Skeletal muscle tissue (tissue), 4 donors: ENCODE measurements around the gene SUMO3. TPM values are rescaled to one million over a fixed set of nuclear protein-coding genes. Genes with fewer than 3 reads are reported as not detected.

Experiments
- H3K27ac ChIP-seq: one replicate; pipeline ENCODE4 v1.7.0; 2013; ENCODE audit warnings: mild to moderate bottlenecking, low read depth, low read length, inconsistent platforms
- H3K27me3 ChIP-seq, 3 donors: one replicate each; pipeline ENCODE4 v1.7.0; 2013; ENCODE audit warnings: low read length in 3 of 3; ENCODE audit not compliant: control insufficient read depth in 3 of 3, insufficient read depth in 3 of 3
- H3K36me3 ChIP-seq, 3 donors: one replicate each; pipeline ENCODE4 v1.7.0; 2013; ENCODE audit warnings: low read length in 3 of 3; ENCODE audit not compliant: control insufficient read depth in 3 of 3, insufficient read depth in 3 of 3
- H3K4me1 ChIP-seq, 3 donors: one replicate each; pipeline ENCODE4 v1.7.0; 2013; ENCODE audit warnings: low read length in 3 of 3, mild to moderate bottlenecking in 3 of 3; ENCODE audit not compliant: control insufficient read depth in 3 of 3, insufficient read depth in 3 of 3
- H3K4me3 ChIP-seq, 3 donors: one replicate each; pipeline ENCODE4 v1.7.0; 2013; ENCODE audit warnings: low read length in 3 of 3
- H3K9ac ChIP-seq, 3 donors: one replicate each; pipeline ENCODE4 v1.7.0; 2013; ENCODE audit warnings: low read length in 3 of 3, mild to moderate bottlenecking in 3 of 3, moderate library complexity in 2 of 3, low read depth in 1 of 3
- H3K9me3 ChIP-seq, 3 donors: one replicate each; pipeline ENCODE4 v1.7.0; 2013; ENCODE audit warnings: low read length in 3 of 3; ENCODE audit not compliant: control insufficient read depth in 3 of 3
- total RNA-seq: library from RNA; depleted of rRNA; stranded (reverse); fragments of >200 nt; gene quantifications from one replicate; pipeline ENCODE4 v1.2.3, GENCODE V29; 2014
- donor health status: Osteomylitis.

The SUMO3 gene
- total RNA-seq, 1 donor from 2014 or later = 28.7 TPM

GRCh38 chr21:44816761-44817505, 929 bp downstream of the SUMO3 start:
- peaks cover 3 to 18% (median 10%) of the 10 kb centered on the region in 3 donors for H3K36me3 ChIP-seq
- peak overlapping the region; percentile 51 to 76 (median 56) for H3K9ac ChIP-seq
- H3K4me1 ChIP-seq = peaks cover 9 to 35% (median 19%) of the 10 kb centered on the region in 3 donors
- peak overlapping the region; percentile 65 to 77 (median 75) for H3K4me3 ChIP-seq
- peaks cover 2 to 4% (median 3%) of the 10 kb centered on the region in 3 donors for H3K9me3 ChIP-seq
- H3K27me3 ChIP-seq = no peaks in the 10 kb centered on the region
- peak overlapping the region; percentile 30 for H3K27ac ChIP-seq

- H3K27me3 ChIP-seq = no peaks in the 10 kb centered on the region
- peaks cover 0 to 2% (median 0%) of the 10 kb centered on the region in 3 donors for H3K9me3 ChIP-seq
- H3K9ac ChIP-seq = peak overlapping the region in 1 of 3 donors; percentile 16
- H3K36me3 ChIP-seq = peaks cover 3 to 18% (median 13%) of the 10 kb centered on the region in 3 donors
- H3K27ac ChIP-seq = peak overlapping the region; percentile 60
- H3K4me1 ChIP-seq = peaks cover 9 to 35% (median 19%) of the 10 kb centered on the region in 3 donors
- H3K4me3 ChIP-seq = no peak overlapping the region
These were observed 1.8 kb downstream of the SUMO3 start for GRCh38 chr21:44815852-44816628.

- H3K9ac ChIP-seq = peak overlapping the region in 1 of 3 donors; percentile 16
- H3K4me1 ChIP-seq = peaks cover 9 to 35% (median 19%) of the 10 kb centered on the region in 3 donors
- no peak overlapping the region for H3K4me3 ChIP-seq
- peaks cover 10 to 24% (median 21%) of the 10 kb centered on the region in 3 donors for H3K36me3 ChIP-seq
- H3K27me3 ChIP-seq = no peaks in the 10 kb centered on the region
- peak overlapping the region; percentile 60 for H3K27ac ChIP-seq
- H3K9me3 ChIP-seq = peaks cover 0 to 2% (median 0%) of the 10 kb centered on the region in 3 donors
These were observed 2.6 kb downstream of the SUMO3 start for GRCh38 chr21:44815225-44815624.

- Histone ChIP-seq H3K27me3 (no peaks in the 10 kb centered on the region), H3K9me3 (peaks cover 0 to 2% (median 0%) of the 10 kb centered on the region in 3 donors), H3K27ac (peak overlapping the region; percentile 60), H3K36me3 (peaks cover 17 to 31% (median 27%) of the 10 kb centered on the region in 3 donors), H3K9ac (peak overlapping the region in 1 of 3 donors; percentile 16), H3K4me3 (no peak overlapping the region), H3K4me1 (peaks cover 9 to 35% (median 19%) of the 10 kb centered on the region in 3 donors)
These were observed 3.3 kb downstream of the SUMO3 start for GRCh38 chr21:44814498-44815023.

GRCh38 chr21:44813727-44814126, 4.1 kb downstream of the SUMO3 start:
- H3K27ac ChIP-seq = no peak overlapping the region
- peaks cover 19 to 36% (median 34%) of the 10 kb centered on the region in 3 donors for H3K36me3 ChIP-seq
- H3K9ac ChIP-seq = no peak overlapping the region
- H3K4me1 ChIP-seq = peaks cover 9 to 35% (median 19%) of the 10 kb centered on the region in 3 donors
- H3K4me3 ChIP-seq = no peak overlapping the region
- H3K9me3 ChIP-seq = no peaks in the 10 kb centered on the region
- H3K27me3 ChIP-seq = no peaks in the 10 kb centered on the region

- H3K27me3 ChIP-seq = no peaks in the 10 kb centered on the region
- H3K36me3 ChIP-seq = peaks cover 23 to 40% (median 40%) of the 10 kb centered on the region in 3 donors
These were observed 4.7 kb downstream of the SUMO3 start for GRCh38 chr21:44813149-44813548.

GRCh38 chr21:44812640-44813039, 5.2 kb downstream of the SUMO3 start:
- Histone ChIP-seq H3K36me3 (peaks cover 24 to 42% (median 41%) of the 10 kb centered on the region in 3 donors), H3K27ac (no peak overlapping the region), H3K9me3 (no peaks in the 10 kb centered on the region), H3K4me1 (peaks cover 9 to 30% (median 17%) of the 10 kb centered on the region in 3 donors), H3K9ac (no peak overlapping the region), H3K4me3 (no peak overlapping the region), H3K27me3 (no peaks in the 10 kb centered on the region)

More at GRCh38 chr21:44813149-44813548, 4.7 kb downstream of the SUMO3 start:
- Histone ChIP-seq H3K4me3 (no peak overlapping the region), H3K9ac (no peak overlapping the region), H3K9me3 (no peaks in the 10 kb centered on the region), H3K27ac (no peak overlapping the region), H3K4me1 (peaks cover 9 to 30% (median 17%) of the 10 kb centered on the region in 3 donors)

GRCh38 chr21:44810779-44811178, 7.1 kb downstream of the SUMO3 start:
- Histone ChIP-seq H3K36me3 (peaks cover 38 to 59% (median 54%) of the 10 kb centered on the region in 3 donors), H3K9ac (no peak overlapping the region), H3K27ac (no peak overlapping the region), H3K27me3 (no peaks in the 10 kb centered on the region), H3K9me3 (no peaks in the 10 kb centered on the region), H3K4me3 (no peak overlapping the region), H3K4me1 (peaks cover 3 to 15% (median 7%) of the 10 kb centered on the region in 3 donors)

- Histone ChIP-seq H3K9ac (no peak overlapping the region), H3K4me1 (peaks cover 10 to 20% (median 19%) of the 10 kb centered on the region in 3 donors), H3K9me3 (no peaks in the 10 kb centered on the region), H3K27ac (no peak overlapping the region), H3K27me3 (no peaks in the 10 kb centered on the region), H3K4me3 (no peak overlapping the region), H3K36me3 (peaks cover 37 to 50% (median 44%) of the 10 kb centered on the region in 3 donors)
These were observed 12.0 kb downstream of the SUMO3 start for GRCh38 chr21:44805859-44806258.
